Loucy (cell line): ENCODE data around the gene SFXN5.

ENCODE experiments used
- CTCF ChIP-seq: fragments of 200-600 bp; sonication (generic); conservative IDR thresholded peaks from 2 replicates; pipeline ENCODE4 v1.5.1; 2014; ENCODE audit warnings: mild to moderate bottlenecking, antibody characterized with exemption, low read length
- EZH2phosphoT487 ChIP-seq: fragments of 200-600 bp; IDR thresholded peaks from 2 replicates; pipeline ENCODE4 v1.6.1; 2018; ENCODE audit warnings: antibody characterized with exemption, mild to moderate bottlenecking, moderate library complexity, borderline replicate concordance

GRCh38 chr2:73075477-73076373 is 4.2 kb upstream of the SFXN5 start:
- TF ChIP-seq EZH2phosphoT487 (no peak), CTCF (no peak)
